T-helper 2 cell treated with Interferon-gamma antibody and Interleukin-4, amounts not matched to agents 5 μg/mL and 100 μg/mL, for 36 hours (primary cell): ENCODE data around the gene MRPS5.
A peak's percentile ranks its signal among the peaks of the same experiment; 100 is the strongest.

Source experiments
- DNase-seq: peaks from one replicate; pipeline ENCODE4 v3.0.0; 2021; ENCODE audit warnings: low spot score
- H3K27ac Mint-ChIP-seq: one replicate; pipeline ENCODE4 v1.8.0; 2021; ENCODE audit warnings: mild to moderate bottlenecking, mixed read lengths
- H3K27me3 Mint-ChIP-seq: one replicate; pipeline ENCODE4 v1.8.0; 2021; ENCODE audit warnings: low read depth, mixed read lengths
- H3K36me3 Mint-ChIP-seq: one replicate; pipeline ENCODE4 v1.8.0; 2021; ENCODE audit warnings: low read depth, mixed read lengths
- H3K4me1 Mint-ChIP-seq: one replicate; pipeline ENCODE4 v1.8.0; 2021; ENCODE audit warnings: low read depth, mixed read lengths
- H3K4me3 Mint-ChIP-seq: one replicate; pipeline ENCODE4 v1.8.0; 2022; ENCODE audit warnings: mild to moderate bottlenecking, moderate library complexity, mixed read lengths
- H3K9me3 Mint-ChIP-seq: one replicate; pipeline ENCODE4 v1.8.0; 2021; ENCODE audit warnings: mixed read lengths

Gene MRPS5

DNA sequence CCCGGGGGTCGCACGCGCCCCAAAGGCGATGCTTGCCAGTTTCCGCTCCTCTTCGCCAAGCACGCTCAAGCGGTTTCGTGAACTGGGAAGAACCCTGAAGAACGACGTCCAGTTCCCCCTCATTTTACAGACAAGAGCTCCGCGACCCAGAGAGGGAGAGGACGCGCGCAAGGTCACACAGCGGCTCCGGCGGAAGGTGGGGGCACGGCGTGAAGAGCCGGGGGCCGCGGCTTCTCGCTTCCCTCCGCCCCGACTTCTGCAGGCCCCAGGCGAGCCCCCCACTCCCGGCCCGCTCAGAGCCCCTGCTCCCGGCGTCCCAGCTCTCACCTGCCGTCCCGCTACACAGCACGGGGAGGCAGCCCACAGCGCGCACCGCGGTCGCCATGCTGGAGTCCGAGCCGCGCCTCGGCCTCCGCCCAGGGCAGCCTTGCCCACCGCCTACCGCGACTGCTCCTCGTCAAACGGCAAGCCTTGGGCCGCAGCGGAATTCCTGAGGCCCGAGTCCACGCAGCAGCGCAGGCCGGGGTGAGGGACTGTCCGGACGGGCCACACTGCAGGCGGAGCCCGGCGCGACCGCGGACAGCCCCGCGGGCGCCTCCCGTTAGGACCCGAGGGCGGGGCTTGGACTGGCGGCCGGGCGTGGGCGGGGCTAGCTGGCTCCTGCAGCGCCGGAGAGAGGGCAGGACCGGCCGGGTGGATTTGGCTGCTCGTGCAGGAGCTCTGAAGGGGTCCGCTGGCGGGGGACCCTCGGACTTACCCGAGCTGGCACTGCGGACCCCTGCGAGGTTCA, at the start of gene MRPS5:
MRPS5 (minus strand) TSS at position 402 of the 790 bp plus-strand sequence; CDS start at position 385, 17 bp downstream.
- Mint-ChIP-seq H3K4me1 (peaks cover 39% of the 10 kb centered on the region), H3K4me3 (peak within 1 kb of the TSS; percentile 96), H3K9me3 (peaks cover 3% of the 10 kb centered on the region), H3K27ac (peak within 1 kb of the TSS; percentile 94), H3K36me3 (peaks cover 25% of the 10 kb centered on the region), H3K27me3 (no peaks in the 10 kb centered on the region)
- peak; percentile 84 for DNase-seq

DNA sequence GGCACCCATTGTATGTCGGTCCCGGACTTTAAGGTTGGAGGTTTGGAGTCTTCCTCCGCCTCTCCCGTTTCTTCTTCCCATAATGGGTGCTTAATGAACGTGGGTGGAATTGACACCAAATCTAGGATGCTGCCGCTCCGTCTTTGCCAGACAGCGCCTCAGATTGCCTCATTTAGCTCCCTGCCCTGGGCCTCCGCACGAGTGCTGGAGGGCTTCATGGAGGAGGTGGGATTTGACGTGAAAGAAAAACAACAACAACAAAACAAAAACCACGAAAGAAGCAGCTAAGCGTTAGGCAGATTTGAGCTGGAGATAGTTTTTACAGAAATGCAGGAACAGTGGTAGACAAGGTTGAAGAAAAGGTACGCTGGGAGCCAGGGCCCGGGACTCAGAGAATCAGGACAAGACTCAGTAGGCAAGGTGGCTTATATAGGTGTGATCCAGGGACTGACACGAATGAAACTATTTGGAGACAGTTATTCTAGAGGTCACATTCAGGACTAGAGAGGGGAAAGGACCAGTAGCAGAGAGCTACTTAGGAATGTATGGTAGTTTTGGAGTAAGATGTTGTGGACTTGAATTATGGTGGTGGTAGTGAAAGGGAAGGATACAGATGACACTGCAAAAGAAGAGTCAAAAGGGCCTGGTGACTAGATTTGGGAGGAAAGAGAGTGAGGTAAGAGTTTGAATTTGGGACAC, 44.6 kb upstream of the MRPS5 start:
- Mint-ChIP-seq H3K4me1 (peaks cover 14% of the 10 kb centered on the region), H3K36me3 (peaks cover 4% of the 10 kb centered on the region), H3K27me3 (no peaks in the 10 kb centered on the region), H3K9me3 (no peaks in the 10 kb centered on the region), H3K4me3 (peak overlapping the region; percentile 100), H3K27ac (peak overlapping the region; percentile 94)
- DNase-seq, result no peak

- Mint-ChIP-seq H3K4me1 (peaks cover 14% of the 10 kb centered on the region), H3K9me3 (no peaks in the 10 kb centered on the region), H3K4me3 (peak within 1 kb of the TSS; percentile 100), H3K27ac (peak within 1 kb of the TSS; percentile 94), H3K36me3 (peaks cover 4% of the 10 kb centered on the region), H3K27me3 (no peaks in the 10 kb centered on the region)
- DNase-seq, result peak; percentile 97
These were observed 43.9 kb upstream of the MRPS5 start, which contains the start of gene ZNF2 for GRCh38 chr2:95165371-95166064. TSS of gene ZNF2 (plus strand) at chr2:95165809. CDS start at chr2:95176227, 10,418 bp downstream.

GRCh38 chr2:95165030-95165370, 43.4 kb upstream of the MRPS5 start:
- Mint-ChIP-seq H3K4me3 (peak overlapping the region; percentile 100), H3K4me1 (peaks cover 14% of the 10 kb centered on the region), H3K36me3 (peaks cover 4% of the 10 kb centered on the region)

DNA sequence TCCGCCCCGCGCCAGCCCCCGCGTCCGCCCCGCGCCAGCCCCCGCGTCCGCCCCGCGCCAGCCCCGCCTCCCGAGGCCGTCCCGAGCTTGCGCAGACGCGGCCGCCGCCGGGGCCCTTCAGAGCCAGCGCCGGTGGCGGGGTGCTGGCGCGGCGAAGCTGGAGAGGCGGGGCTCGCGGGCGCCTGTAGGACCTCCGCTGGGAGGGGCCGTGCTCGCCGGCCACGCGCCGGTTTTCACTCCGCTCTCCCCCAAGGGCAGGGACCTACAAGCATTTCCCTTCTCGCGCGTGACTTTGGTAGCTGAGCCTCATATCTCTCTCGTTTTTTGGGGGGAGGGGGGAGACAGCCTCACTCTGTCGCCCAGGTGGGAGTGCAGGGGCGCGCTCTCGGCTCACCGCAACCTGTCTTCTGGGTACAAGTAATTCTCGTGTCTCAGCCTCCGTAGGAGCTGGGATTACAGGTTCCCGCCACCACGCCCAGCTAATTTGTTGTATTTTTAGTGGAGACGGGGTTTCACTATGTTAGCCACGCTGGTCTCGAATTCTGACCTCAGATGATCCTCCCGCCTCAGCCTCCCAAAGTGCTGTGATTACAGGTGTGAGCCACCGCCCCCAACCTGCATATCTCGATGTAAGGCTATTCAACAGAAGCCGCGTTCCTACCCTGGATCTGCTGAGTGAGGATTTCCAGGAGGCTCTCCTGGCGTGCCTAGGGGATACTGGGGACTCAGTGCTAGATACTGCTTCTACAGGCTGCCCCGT, 38.3 kb upstream of the MRPS5 start, which contains the start of gene ZNF514:
ZNF514 (minus strand) TSS at position 159 of the 760 bp plus-strand sequence. CDS start 6,595 bp downstream, outside the sequence.
- Mint-ChIP-seq H3K9me3 (peaks cover 11% of the 10 kb centered on the region), H3K36me3 (peaks cover 15% of the 10 kb centered on the region), H3K27ac (peak within 1 kb of the TSS; percentile 85), H3K4me1 (peaks cover 13% of the 10 kb centered on the region), H3K27me3 (no peaks in the 10 kb centered on the region), H3K4me3 (peak within 1 kb of the TSS; percentile 89)
- DNase-seq, result peak; percentile 80

More at GRCh38 chr2:95165030-95165370, 43.4 kb upstream of the MRPS5 start:
- peak overlapping the region; percentile 94 for H3K27ac Mint-ChIP-seq
- H3K27me3 Mint-ChIP-seq, result no peaks in the 10 kb centered on the region
- no peak for DNase-seq
- no peaks in the 10 kb centered on the region for H3K9me3 Mint-ChIP-seq

DNA sequence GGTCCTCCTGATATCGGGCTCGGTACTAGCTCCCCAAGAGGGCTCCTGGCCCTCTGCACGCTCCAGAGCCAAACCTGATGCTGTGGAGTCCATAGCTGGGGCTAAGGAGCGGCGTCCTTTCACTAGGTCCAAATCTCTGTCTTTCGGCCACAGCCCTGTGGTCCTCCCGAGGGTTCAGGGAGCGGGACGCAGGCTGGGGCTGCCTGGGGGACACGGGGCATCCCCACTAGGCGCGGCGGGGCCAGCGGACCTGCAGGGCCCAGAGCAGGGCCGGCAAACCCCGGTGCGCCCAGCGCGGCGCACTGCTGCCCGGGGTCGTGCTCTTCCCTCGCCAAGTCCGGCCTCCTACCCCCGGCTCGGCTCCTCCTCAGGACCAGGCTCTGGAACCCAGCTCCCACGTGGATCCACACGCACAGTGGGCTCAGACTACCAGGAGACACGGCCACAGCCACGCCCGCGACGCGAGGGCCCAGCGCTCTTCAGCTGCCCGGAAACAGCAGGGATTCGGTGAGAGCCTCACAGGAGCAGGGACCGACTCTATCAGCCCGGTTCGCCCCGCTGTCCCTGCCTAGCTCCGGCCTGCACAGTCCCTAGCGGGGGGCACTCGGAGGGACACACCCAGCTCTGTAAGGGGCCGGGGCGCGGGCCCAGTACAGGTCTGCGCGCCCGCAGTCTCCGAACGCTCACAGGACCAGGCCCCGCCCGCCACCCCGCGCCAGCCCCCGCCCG, 37.4 kb upstream of the MRPS5 start:
- Mint-ChIP-seq H3K4me1 (peaks cover 8% of the 10 kb centered on the region), H3K27me3 (no peaks in the 10 kb centered on the region), H3K4me3 (peak overlapping the region; percentile 79), H3K36me3 (peaks cover 21% of the 10 kb centered on the region), H3K27ac (peak overlapping the region; percentile 43), H3K9me3 (peaks cover 18% of the 10 kb centered on the region)
- DNase-seq, result no peak

GRCh38 chr2:95158441-95158840, 36.8 kb upstream of the MRPS5 start:
- peaks cover 24% of the 10 kb centered on the region for H3K36me3 Mint-ChIP-seq
- H3K9me3 Mint-ChIP-seq, result peaks cover 21% of the 10 kb centered on the region
- no peak for DNase-seq
- H3K27me3 Mint-ChIP-seq, result no peaks in the 10 kb centered on the region
- peaks cover 8% of the 10 kb centered on the region for H3K4me1 Mint-ChIP-seq
- peak overlapping the region; percentile 79 for H3K4me3 Mint-ChIP-seq
- no peak overlapping the region for H3K27ac Mint-ChIP-seq

DNA sequence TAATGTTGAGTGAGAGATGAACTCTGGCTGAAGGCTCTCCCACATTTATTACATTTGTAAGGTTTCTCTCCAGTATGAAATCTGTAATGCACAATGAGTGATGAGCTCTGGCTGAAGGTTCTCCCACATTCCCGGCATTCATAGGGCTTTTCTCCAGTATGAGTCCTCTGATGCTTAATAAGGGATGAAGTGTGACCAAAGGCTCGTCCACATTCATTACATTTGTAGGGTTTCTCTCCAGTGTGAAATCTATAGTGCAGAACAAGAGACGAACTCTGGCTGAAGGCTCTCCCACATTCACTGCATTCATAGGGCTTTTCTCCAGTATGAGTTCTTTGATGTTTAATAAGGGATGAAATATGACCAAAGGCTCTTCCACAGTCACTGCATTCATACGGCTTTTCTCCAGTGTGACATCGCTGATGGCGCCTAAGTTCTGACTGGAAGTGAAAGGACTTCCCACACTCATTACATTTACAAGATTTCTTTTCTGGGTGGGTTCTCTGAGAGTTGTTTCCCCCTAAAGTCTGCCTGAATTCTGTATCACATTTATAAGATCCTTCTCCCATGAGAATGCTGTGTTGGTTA, 27.9 kb upstream of the MRPS5 start:
- peaks cover 82% of the 10 kb centered on the region for H3K9me3 Mint-ChIP-seq
- H3K4me3 Mint-ChIP-seq, result no peak overlapping the region
- H3K27ac Mint-ChIP-seq, result no peak overlapping the region
- no peak for DNase-seq
- peaks cover 49% of the 10 kb centered on the region for H3K36me3 Mint-ChIP-seq
- no peaks in the 10 kb centered on the region for H3K27me3 Mint-ChIP-seq
- no peaks in the 10 kb centered on the region for H3K4me1 Mint-ChIP-seq

DNA sequence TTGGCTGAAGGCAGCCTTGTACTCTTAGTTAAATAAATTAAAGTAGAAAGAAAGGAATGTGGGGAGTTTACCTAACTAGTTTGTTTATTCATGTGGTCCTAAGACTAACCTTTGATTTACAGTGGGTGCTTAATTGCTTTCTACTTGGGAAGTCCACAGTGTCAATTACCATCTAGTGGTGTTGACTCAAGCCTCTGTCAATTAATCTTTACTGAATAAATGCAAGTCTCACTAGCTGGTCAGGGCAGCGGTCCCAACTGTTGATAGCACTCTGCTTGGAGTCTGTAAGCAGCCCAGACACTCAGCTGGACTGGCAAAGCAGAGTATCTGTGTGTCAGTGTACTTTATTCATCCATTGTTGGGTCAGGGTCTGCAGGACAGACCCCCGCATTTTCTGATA, 22.2 kb upstream of the MRPS5 start:
- peaks cover 11% of the 10 kb centered on the region for H3K36me3 Mint-ChIP-seq
- no peaks in the 10 kb centered on the region for H3K4me1 Mint-ChIP-seq
- H3K27ac Mint-ChIP-seq, result no peak overlapping the region
- no peak for DNase-seq
- H3K27me3 Mint-ChIP-seq, result no peaks in the 10 kb centered on the region
- H3K4me3 Mint-ChIP-seq, result no peak overlapping the region
- peaks cover 76% of the 10 kb centered on the region for H3K9me3 Mint-ChIP-seq

- Mint-ChIP-seq H3K27ac (no peak overlapping the region), H3K27me3 (no peaks in the 10 kb centered on the region), H3K4me1 (no peaks in the 10 kb centered on the region), H3K9me3 (peaks cover 54% of the 10 kb centered on the region), H3K36me3 (peaks cover 2% of the 10 kb centered on the region), H3K4me3 (no peak overlapping the region)
- no peak for DNase-seq
These were observed 17.1 kb upstream of the MRPS5 start for GRCh38 chr2:95138702-95139101.

DNA sequence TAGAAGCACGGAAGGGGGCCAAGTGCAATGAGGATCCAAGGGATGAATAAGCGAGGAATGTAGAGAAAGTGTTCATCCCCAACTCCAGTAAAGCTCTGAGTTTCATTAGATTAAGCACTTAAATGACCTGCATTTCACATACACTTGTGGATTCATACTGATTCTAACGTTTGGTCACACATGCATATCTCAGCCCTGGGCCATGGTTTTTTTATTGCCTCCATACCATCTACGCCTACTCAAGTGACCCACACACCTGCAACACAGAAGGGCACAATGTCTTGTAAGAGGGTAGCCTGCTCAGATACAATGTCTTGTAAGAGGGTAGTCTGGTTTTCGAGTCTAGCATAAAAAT, 566 bp upstream of the MRPS5 start:
- DNase-seq, result no peak
- H3K9me3 Mint-ChIP-seq, result peaks cover 3% of the 10 kb centered on the region
- peak overlapping the region; percentile 96 for H3K4me3 Mint-ChIP-seq
- peak overlapping the region; percentile 71 for H3K27ac Mint-ChIP-seq
- H3K4me1 Mint-ChIP-seq, result peaks cover 39% of the 10 kb centered on the region
- H3K27me3 Mint-ChIP-seq, result no peaks in the 10 kb centered on the region
- peaks cover 23% of the 10 kb centered on the region for H3K36me3 Mint-ChIP-seq

- Mint-ChIP-seq H3K27ac (peak overlapping the region; percentile 94), H3K27me3 (no peaks in the 10 kb centered on the region), H3K4me1 (peaks cover 39% of the 10 kb centered on the region), H3K4me3 (peak overlapping the region; percentile 96), H3K36me3 (peaks cover 26% of the 10 kb centered on the region), H3K9me3 (no peaks in the 10 kb centered on the region)
- no peak for DNase-seq
These were observed 558 bp downstream of the MRPS5 start for GRCh38 chr2:95121093-95121406.

DNA sequence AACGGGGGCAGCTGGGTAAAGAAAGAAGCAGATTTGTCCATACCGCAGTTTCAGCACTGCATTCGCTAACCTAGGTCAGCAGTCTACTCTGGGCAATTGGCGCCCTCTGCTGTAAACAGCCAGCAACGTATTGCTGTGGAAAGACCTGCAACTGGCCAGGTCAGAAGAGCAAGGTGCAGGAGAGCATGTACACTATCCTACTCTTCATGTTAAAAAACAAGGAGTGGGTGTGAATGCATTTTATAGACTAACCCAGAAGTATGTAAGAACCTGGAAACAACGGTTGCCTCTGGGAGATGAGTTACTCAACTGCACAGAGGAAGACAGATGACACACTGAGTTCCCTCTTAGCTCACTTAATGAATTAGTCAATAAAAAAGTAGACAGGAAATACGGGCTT, 6.2 kb downstream of the MRPS5 start:
- Mint-ChIP-seq H3K27me3 (no peaks in the 10 kb centered on the region), H3K4me3 (peak overlapping the region; percentile 21), H3K36me3 (peaks cover 38% of the 10 kb centered on the region), H3K4me1 (peaks cover 34% of the 10 kb centered on the region), H3K27ac (no peak overlapping the region), H3K9me3 (no peaks in the 10 kb centered on the region)
- DNase-seq, result peak; percentile 59
